ENCODE results near the gene RPS6KC1.

RPS6KC1 gene

GRCh38 chr1:213244664-213245091 lies 193.6 kb downstream of the RPS6KC1 start:
- Histone ChIP-seq H3K27me3 (no peaks in the 10 kb centered on the region), H3K4me3 (no peak overlapping the region), H3K27ac (no peak overlapping the region), H3K9me3 (no peaks in the 10 kb centered on the region), H3K36me3 (peaks cover 0 to 25% (median 16%) of the 10 kb centered on the region in 3 donors), H3K4me1 (no peaks in the 10 kb centered on the region)
- no peak for DNase-seq
- peak; percentile 67 to 68 for TF ChIP-seq CTCF (IDR thresholded peaks at IDR 0.05)
- intact Hi-C loops (cut with DNase I; ENCODE audit: low total_unique reads), result no loop called here

GRCh38 chr1:213245260-213245910 lies 194.3 kb downstream of the RPS6KC1 start:
- intact Hi-C loops (cut with DNase I; ENCODE audit: low total_unique reads), result no loop called here
- H3K36me3 ChIP-seq, result peaks cover 0 to 25% (median 14%) of the 10 kb centered on the region in 3 donors
- no peaks in the 10 kb centered on the region for H3K4me1 ChIP-seq
- no peak overlapping the region for H3K4me3 ChIP-seq
- DNase-seq, result no peak
- no peak for TF ChIP-seq CTCF (IDR thresholded peaks at IDR 0.05)
- no peaks in the 10 kb centered on the region for H3K9me3 ChIP-seq
- no peak overlapping the region for H3K27ac ChIP-seq
- no peaks in the 10 kb centered on the region for H3K27me3 ChIP-seq

- no peak overlapping the region for H3K27ac ChIP-seq
- H3K4me1 ChIP-seq, result no peaks in the 10 kb centered on the region
- DNase-seq, result no peak
- H3K36me3 ChIP-seq, result peaks cover 0 to 8% (median 0%) of the 10 kb centered on the region in 3 donors
- no peaks in the 10 kb centered on the region for H3K9me3 ChIP-seq
- H3K27me3 ChIP-seq, result no peaks in the 10 kb centered on the region
- intact Hi-C loops (cut with DNase I; ENCODE audit: low total_unique reads), result no loop called here
- TF ChIP-seq CTCF (IDR thresholded peaks at IDR 0.05), result no peak
- no peak overlapping the region for H3K4me3 ChIP-seq
Observed at GRCh38 chr1:213247038-213247437, 196.0 kb downstream of the RPS6KC1 start.

GRCh38 chr1:213249395-213249794 lies 198.4 kb downstream of the RPS6KC1 start:
- Histone ChIP-seq H3K4me3 (no peak overlapping the region), H3K27ac (no peak overlapping the region), H3K36me3 (no peaks in the 10 kb centered on the region), H3K9me3 (no peaks in the 10 kb centered on the region), H3K4me1 (no peaks in the 10 kb centered on the region), H3K27me3 (no peaks in the 10 kb centered on the region)
- TF ChIP-seq CTCF (IDR thresholded peaks at IDR 0.05), result no peak
- intact Hi-C loops (cut with DNase I; ENCODE audit: low total_unique reads), result no loop called here
- DNase-seq, result no peak

- no peak overlapping the region for H3K27ac ChIP-seq
- no peak for DNase-seq
- TF ChIP-seq CTCF (IDR thresholded peaks at IDR 0.05), result no peak
- no peaks in the 10 kb centered on the region for H3K4me1 ChIP-seq
- H3K4me3 ChIP-seq, result no peak overlapping the region
- no peaks in the 10 kb centered on the region for H3K36me3 ChIP-seq
- intact Hi-C loops (cut with DNase I; ENCODE audit: low total_unique reads), result no loop called here
- no peaks in the 10 kb centered on the region for H3K9me3 ChIP-seq
- H3K27me3 ChIP-seq, result no peaks in the 10 kb centered on the region
Observed at GRCh38 chr1:213250041-213250440, 199.0 kb downstream of the RPS6KC1 start.

- Histone ChIP-seq H3K4me1 (no peaks in the 10 kb centered on the region), H3K27me3 (no peaks in the 10 kb centered on the region), H3K27ac (no peak overlapping the region), H3K4me3 (no peak overlapping the region), H3K36me3 (no peaks in the 10 kb centered on the region), H3K9me3 (no peaks in the 10 kb centered on the region)
- DNase-seq, result no peak
- intact Hi-C loops (cut with DNase I; ENCODE audit: low total_unique reads), result no loop called here
- no peak for TF ChIP-seq CTCF (IDR thresholded peaks at IDR 0.05)
Observed at GRCh38 chr1:213250446-213250845, 199.4 kb downstream of the RPS6KC1 start.
